Fibroblast of skin of right quadriceps (primary cell): ENCODE measurements around the gene ITGA7.
A peak's percentile ranks its signal among the peaks of the same experiment; 100 is the strongest.

Experiments used
- DNase-seq: peaks from one replicate; pipeline ENCODE4 v3.0.0-alpha.2; 2013

The ITGA7 gene

GRCh38 chr12:55717011-55718007, 9.6 kb upstream of the ITGA7 start:
- DNase-seq = peak; percentile 72

- DNase-seq = no peak
Measured at GRCh38 chr12:55716582-55716957, 8.9 kb upstream of the ITGA7 start.

- DNase-seq = peak; percentile 97
Measured at GRCh38 chr12:55715833-55716581, 8.3 kb upstream of the ITGA7 start, which contains the start of gene BLOC1S1. Gene BLOC1S1 (plus strand): TSS chr12:55716046. CDS start chr12:55716052, 6 bp downstream.

- no peak for DNase-seq
Measured at GRCh38 chr12:55715169-55715764, 7.6 kb upstream of the ITGA7 start.

GRCh38 chr12:55713721-55714120, 6.0 kb upstream of the ITGA7 start:
- DNase-seq = peak; percentile 90

GRCh38 chr12:55712700-55713415, 5.2 kb upstream of the ITGA7 start:
- no peak for DNase-seq

GRCh38 chr12:55711786-55712553, 4.3 kb upstream of the ITGA7 start:
- DNase-seq = peak; percentile 31

- no peak for DNase-seq
Measured at GRCh38 chr12:55708695-55709233, 1.1 kb upstream of the ITGA7 start.

- DNase-seq = no peak
Measured at GRCh38 chr12:55707219-55707671, 459 bp downstream of the ITGA7 start.

- no peak for DNase-seq
Measured at GRCh38 chr12:55706568-55707218, 1.0 kb downstream of the ITGA7 start.

GRCh38 chr12:55705782-55706402, 1.8 kb downstream of the ITGA7 start:
- no peak for DNase-seq

GRCh38 chr12:55704824-55705718, 2.6 kb downstream of the ITGA7 start:
- DNase-seq = no peak

GRCh38 chr12:55703901-55704761, 3.6 kb downstream of the ITGA7 start:
- no peak for DNase-seq

- DNase-seq = no peak
Measured at GRCh38 chr12:55703288-55703687, 4.4 kb downstream of the ITGA7 start.

GRCh38 chr12:55702861-55703260, 4.8 kb downstream of the ITGA7 start:
- DNase-seq = no peak

GRCh38 chr12:55700255-55701018, 7.3 kb downstream of the ITGA7 start:
- DNase-seq = no peak

- DNase-seq = no peak
Measured at GRCh38 chr12:55699471-55700055, 8.1 kb downstream of the ITGA7 start.
